HG03354 (cell line): ENCODE results near the gene TMBIM6.
"Not testable (repeated sequence)": the region's sequence is repeated elsewhere in the genome, so short reads cannot be mapped to it uniquely, and the experiment has no call there.

Experiments used
- ATAC-seq: cut with Tn5 transposase; IDR thresholded peaks from one replicate; pipeline ENCODE4 v1.9.1; 2021; ENCODE audit warnings: mild to moderate bottlenecking; ENCODE audit not compliant: unreplicated experiment, poor library complexity, severe bottlenecking

The TMBIM6 gene

DNA sequence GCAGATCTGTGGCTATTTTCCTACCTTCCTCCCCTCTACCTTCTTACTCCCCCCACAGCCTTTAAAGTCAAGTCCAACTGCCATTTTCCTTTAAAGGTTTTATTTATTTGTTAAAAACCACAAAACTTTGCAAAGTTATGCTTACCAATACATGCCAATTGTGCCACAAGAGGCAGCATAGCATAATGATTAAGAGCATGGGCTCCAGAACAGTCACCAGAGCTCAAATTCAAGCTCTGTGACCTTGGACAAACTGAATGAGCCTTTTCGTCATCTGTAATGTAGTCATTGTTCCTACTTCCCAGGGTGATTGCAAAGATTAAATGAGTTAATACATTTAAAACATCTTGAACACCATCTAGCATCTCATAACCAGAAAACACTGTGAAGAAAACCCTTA lies 21.1 kb upstream of the TMBIM6 start:
- no peak for ATAC-seq

GRCh38 chr12:49721355-49721754 lies 20.0 kb upstream of the TMBIM6 start:
- ATAC-seq = not testable (repeated sequence)

- ATAC-seq = no peak
Observed at GRCh38 chr12:49728446-49728845, 12.9 kb upstream of the TMBIM6 start.

DNA sequence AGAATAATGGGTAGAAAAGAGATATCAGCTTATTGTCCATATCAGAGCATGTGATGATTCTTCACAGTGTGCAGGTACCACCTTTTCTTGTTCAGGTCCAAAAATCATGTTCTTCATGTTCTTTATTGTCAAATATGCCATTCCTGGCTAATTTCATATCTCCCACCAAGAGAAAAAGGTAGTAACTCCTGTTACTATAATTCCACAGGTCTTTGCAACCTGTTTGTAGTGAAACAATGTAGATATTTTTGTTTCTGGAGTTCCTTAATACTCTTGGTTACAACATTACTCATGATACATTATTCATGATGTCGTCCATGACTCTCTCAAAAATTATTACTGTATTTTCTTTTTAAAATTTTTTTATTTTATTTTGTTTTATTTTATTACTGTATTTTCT lies 11.3 kb upstream of the TMBIM6 start:
- ATAC-seq = no peak

DNA sequence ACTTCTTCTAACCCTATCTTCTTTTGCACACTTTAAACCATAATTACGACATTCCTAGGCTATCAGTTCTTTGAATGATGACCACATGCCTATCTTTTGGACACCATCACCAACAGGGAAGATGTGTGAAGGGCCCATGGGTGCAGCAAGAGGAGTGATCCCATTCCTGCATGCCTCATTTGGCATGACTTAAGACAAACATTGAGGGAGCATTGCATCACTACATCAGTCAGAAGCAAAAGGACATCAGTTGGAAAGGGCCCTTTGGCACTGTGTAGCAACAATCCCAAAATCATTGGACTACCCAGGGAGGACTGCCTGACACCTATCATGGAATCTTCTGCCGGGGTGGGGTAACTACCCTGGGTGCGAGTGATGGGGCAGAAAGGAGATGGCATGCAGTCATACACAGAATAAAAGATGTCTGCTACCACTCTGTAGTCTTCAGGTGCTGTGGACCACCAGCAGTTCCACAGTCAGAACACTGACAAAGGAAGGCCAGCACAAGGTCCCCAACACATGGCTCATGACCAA lies 10.7 kb upstream of the TMBIM6 start:
- no peak for ATAC-seq

GRCh38 chr12:49733219-49734017 lies 7.9 kb upstream of the TMBIM6 start:
- no peak for ATAC-seq

- not testable (repeated sequence) for ATAC-seq
Observed at GRCh38 chr12:49734900-49735299, 6.5 kb upstream of the TMBIM6 start.

DNA sequence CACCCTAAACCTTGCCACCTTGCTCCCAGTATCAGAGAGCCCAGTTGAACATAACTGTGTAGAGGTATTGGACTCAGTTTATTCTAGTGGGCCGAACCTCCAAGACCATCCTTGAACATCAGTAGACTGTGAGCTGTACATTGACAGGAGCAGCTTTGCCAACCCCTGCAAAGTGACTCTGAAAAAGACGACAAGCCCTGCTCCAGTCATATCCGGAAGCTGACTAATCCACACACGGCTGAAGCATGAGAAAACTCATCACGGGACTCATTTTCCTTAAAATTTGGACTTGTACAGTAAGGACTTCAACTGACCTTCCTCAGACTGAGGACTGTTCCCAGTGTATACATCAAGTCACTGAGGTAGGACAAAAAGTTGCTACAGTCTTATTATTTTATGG lies 2.6 kb upstream of the TMBIM6 start:
- ATAC-seq = not testable (repeated sequence)

GRCh38 chr12:49740277-49740676 lies 1.1 kb upstream of the TMBIM6 start:
- not testable (repeated sequence) for ATAC-seq

- ATAC-seq = peak; percentile 58
Observed at GRCh38 chr12:49741882-49742620, 694 bp downstream of the TMBIM6 start.

DNA sequence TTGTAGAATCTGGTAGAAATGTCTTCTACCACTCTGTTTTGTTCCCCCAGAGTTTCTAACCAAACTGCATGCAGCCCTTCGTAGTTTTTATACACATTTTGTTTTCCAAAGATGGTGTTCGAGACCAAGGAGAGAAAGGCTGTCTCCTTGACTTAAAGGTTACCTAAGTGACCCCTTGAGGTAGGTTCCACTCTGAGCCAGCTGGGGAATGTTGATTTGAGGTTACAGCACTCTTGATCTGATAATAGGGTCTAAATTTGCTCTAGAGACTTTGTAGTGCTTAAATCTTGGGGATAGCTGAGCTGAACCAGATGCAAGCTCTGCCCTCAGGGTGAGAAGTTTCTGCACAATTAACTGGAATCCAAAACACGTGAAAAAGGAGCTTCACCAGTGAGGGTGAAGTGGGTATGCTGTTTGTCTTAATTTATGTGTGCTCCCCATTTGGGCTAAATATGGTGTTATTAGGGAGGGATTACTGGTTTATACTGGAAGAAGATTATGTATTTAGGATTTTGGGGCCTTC lies 3.1 kb downstream of the TMBIM6 start:
- no peak for ATAC-seq

- no peak for ATAC-seq
Observed at GRCh38 chr12:49748306-49748705, 6.9 kb downstream of the TMBIM6 start.

DNA sequence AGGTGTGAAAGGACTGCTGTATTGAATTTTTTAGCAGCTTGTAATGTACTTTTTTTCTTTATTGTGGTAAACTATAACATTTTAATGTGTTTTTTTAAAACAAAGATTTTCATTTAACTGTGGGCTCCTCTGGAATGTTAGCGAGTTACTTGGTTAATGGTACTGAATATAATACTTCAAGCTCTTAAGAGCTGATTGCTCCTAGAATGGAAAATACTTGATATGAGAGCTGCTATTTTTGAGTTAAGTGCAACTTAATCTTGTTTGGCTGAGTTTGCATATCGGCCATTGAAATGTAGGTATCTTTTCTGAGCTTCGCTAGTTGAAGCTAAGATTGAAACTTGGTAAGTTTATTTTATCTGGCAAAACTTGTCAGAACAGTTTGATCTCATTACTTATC lies 7.4 kb downstream of the TMBIM6 start:
- ATAC-seq = no peak

- ATAC-seq = no peak
Observed at GRCh38 chr12:49750027-49750995, 9.0 kb downstream of the TMBIM6 start.

DNA sequence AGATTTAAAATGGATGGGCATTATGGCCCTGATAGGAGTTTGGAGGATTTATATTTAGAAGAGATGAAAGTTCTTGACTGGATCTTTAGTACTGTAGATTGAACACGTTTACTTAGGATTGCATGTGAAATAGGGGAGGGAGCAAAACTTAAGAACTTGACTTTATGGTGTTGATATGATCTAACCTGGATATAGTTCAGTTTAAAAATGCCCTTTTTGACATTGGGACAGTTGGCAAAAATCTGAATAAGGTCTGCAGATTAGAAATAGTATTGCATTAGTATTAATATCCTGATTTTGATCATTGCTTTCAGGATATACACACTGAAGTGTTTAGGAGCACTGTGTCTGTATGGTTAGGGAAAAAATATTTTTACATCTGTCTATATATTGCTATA lies 9.6 kb downstream of the TMBIM6 start:
- ATAC-seq = no peak

DNA sequence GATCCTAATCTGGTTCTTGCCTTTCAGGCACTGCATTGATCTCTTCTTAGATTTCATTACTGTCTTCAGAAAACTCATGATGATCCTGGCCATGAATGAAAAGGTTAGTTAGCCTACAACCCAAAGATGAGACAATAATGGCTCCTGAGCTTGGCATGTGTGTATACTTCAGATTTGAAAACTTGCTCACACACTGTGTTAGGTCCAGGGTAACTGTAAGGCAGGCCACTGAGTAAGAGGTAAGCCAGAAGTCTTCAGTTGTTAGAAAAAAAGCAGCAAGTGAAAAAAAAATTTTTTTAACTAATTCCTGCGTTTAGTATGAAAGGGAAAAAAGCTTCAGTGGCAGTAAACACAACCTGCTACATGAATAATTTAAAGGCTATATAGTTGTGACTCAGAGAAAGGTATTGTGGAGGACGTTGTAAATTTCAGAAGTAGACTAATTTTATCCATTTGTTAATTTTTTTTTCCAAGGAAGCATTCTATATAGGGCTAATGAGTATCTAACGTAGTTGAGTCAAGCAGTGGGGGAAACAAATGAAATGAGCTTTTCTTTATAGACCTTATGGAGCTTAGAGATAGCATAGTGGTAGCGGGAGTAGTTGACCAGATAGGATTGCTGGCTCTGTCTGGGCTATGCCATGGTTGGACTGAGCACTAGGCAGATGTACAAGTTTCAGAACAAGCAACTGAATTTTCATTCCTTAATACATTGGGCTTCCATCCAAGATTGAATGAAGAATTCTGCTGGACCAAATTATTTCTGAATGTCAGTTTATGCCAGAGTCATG lies 20.5 kb downstream of the TMBIM6 start:
- no peak for ATAC-seq

DNA sequence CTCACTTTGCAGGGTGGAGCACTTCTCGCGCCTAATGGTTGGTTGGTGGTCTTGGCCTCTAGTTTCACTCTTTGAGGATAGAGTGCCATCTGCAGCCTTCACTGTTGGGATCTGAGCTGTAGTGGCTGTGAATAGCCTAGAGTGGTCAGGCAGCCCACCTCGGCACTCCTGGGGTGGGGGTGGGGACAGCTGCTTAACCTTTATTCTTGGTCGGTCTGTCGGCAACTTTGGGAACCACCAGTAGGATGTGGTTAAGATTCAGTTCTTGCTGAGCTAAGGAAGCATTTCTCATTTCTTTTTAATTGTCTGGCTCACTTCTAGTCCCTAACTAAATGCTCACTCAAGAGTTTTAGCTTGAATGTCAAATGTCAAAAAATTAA lies 21.1 kb downstream of the TMBIM6 start:
- no peak for ATAC-seq

GRCh38 chr12:49763006-49763591 lies 21.7 kb downstream of the TMBIM6 start:
- peak; percentile 49 for ATAC-seq

GRCh38 chr12:49764126-49764525 lies 22.8 kb downstream of the TMBIM6 start:
- ATAC-seq = no peak
